Neural cell (in vitro differentiated cells): ENCODE measurements around the gene CLSTN2. TPM values are rescaled to one million over a fixed set of nuclear protein-coding genes. Genes with fewer than 3 reads are reported as not detected.

Source experiments
- H2AFZ ChIP-seq: fragments of 200-600, 300-800 bp; sonication (generic), shearing (Covaris generic); 2 replicates; pipeline ENCODE4 v1.6.0; 2014; ENCODE audit warnings: low read depth, mild to moderate bottlenecking, antibody characterized with exemption, low read length, moderate library complexity
- H3F3A ChIP-seq: fragments of 200-600 bp; shearing (Covaris generic); 2 replicates; pipeline ENCODE4 v1.6.1; 2016; ENCODE audit warnings: mild to moderate bottlenecking, moderate library complexity, mixed read lengths, antibody characterized with exemption, low read length; ENCODE audit not compliant: insufficient read depth, poor library complexity, severe bottlenecking
- H3K27ac ChIP-seq: fragments of 200-600, 300-800 bp; sonication (generic), shearing (Covaris generic); 2 replicates; pipeline ENCODE4 v1.5.1; 2014; ENCODE audit warnings: mild to moderate bottlenecking, low read length, moderate library complexity
- H3K27me3 ChIP-seq: fragments of 300-800, 200-600 bp; sonication (generic), shearing (Covaris generic); 2 replicates; pipeline ENCODE4 v1.6.0; 2014; ENCODE audit warnings: mild to moderate bottlenecking, low read depth, low read length, moderate library complexity; ENCODE audit not compliant: insufficient read depth
- H3K36me3 ChIP-seq: fragments of 300-800, 200-600 bp; sonication (generic), shearing (Covaris generic); 2 replicates; pipeline ENCODE4 v1.5.1; 2014; ENCODE audit warnings: mild to moderate bottlenecking, antibody characterized with exemption, low read length, moderate library complexity; ENCODE audit not compliant: insufficient read depth
- H3K4me2 ChIP-seq: fragments of 300-800, 200-600 bp; sonication (generic), shearing (Covaris generic); 2 replicates; pipeline ENCODE4 v1.6.0; 2014; ENCODE audit warnings: mild to moderate bottlenecking, low read length
- H3K4me3 ChIP-seq: fragments of 300-800, 200-600 bp; sonication (generic), shearing (Covaris generic); 2 replicates; pipeline ENCODE4 v1.5.1; 2014; ENCODE audit warnings: mild to moderate bottlenecking, low read length, moderate library complexity
- H3K79me2 ChIP-seq: fragments of 200-600 bp; shearing (Covaris generic); replicated peaks from 2 replicates; pipeline ENCODE4 v1.6.0; 2014; ENCODE audit warnings: mild to moderate bottlenecking, low read length, moderate library complexity; ENCODE audit not compliant: insufficient read depth
- H3K9ac ChIP-seq: fragments of 300-800, 200-600 bp; sonication (generic), shearing (Covaris generic); 2 replicates; pipeline ENCODE4 v1.6.1; 2016; ENCODE audit warnings: mild to moderate bottlenecking, low read length, mixed read lengths
- H3K9me2 ChIP-seq: fragments of 200-600 bp; shearing (Covaris generic); 2 replicates; pipeline ENCODE4 v1.6.1; 2016; ENCODE audit warnings: mild to moderate bottlenecking, low read length, mixed read lengths; ENCODE audit not compliant: insufficient read depth
- H3K9me3 ChIP-seq: fragments of 200-600, 300-800 bp; sonication (generic), shearing (Covaris generic); 2 replicates; pipeline ENCODE4 v1.6.1; 2016; ENCODE audit warnings: mild to moderate bottlenecking, mixed run types, low read length, moderate library complexity, mixed read lengths
- H4K20me1 ChIP-seq: fragments of 200-600 bp; shearing (Covaris generic); 2 replicates; pipeline ENCODE4 v1.6.1; 2016; ENCODE audit warnings: mild to moderate bottlenecking, mixed run types; ENCODE audit not compliant: insufficient read depth
- CTCF ChIP-seq: fragments of 450-650 bp; IDR thresholded peaks from 2 replicates; pipeline ENCODE4 v1.5.1; 2014; ENCODE audit warnings: antibody characterized with exemption, mild to moderate bottlenecking, moderate library complexity; ENCODE audit not compliant: poor library complexity, severe bottlenecking
- EP300 ChIP-seq: fragments of 450-650 bp; conservative IDR thresholded peaks from 2 replicates; pipeline ENCODE4 v1.6.1; 2014; ENCODE audit warnings: antibody characterized with exemption, mild to moderate bottlenecking, moderate library complexity; ENCODE audit not compliant: poor library complexity, severe bottlenecking
- EZH2 ChIP-seq: fragments of 200-600, 300-800 bp; shearing (Covaris generic), sonication (generic); IDR thresholded peaks from 2 replicates; pipeline ENCODE4 v1.6.1; 2014; ENCODE audit warnings: antibody characterized with exemption, low read length, borderline replicate concordance, mild to moderate bottlenecking; ENCODE audit not compliant: insufficient read depth, poor library complexity, severe bottlenecking
- MXI1 ChIP-seq: fragments of 450-650 bp; conservative IDR thresholded peaks from 2 replicates; pipeline ENCODE4 v1.6.1; 2014; ENCODE audit warnings: antibody characterized with exemption, mild to moderate bottlenecking; ENCODE audit not compliant: poor library complexity, severe bottlenecking
- POLR2AphosphoS5 ChIP-seq: IDR thresholded peaks from 2 replicates; pipeline ENCODE4 v1.6.1; 2012
- RAD21 ChIP-seq: fragments of 450-650 bp; conservative IDR thresholded peaks from 2 replicates; pipeline ENCODE4 v1.6.1; 2014; ENCODE audit warnings: antibody characterized with exemption, mild to moderate bottlenecking, moderate library complexity
- REST ChIP-seq: IDR thresholded peaks from 2 replicates; pipeline ENCODE4 v1.6.1; 2012; ENCODE audit warnings: borderline replicate concordance
- SMC3 ChIP-seq: fragments of 450-650 bp; conservative IDR thresholded peaks from 2 replicates; pipeline ENCODE4 v1.6.1; 2014; ENCODE audit warnings: antibody characterized with exemption, mild to moderate bottlenecking, moderate library complexity; ENCODE audit not compliant: poor library complexity
- TAF1 ChIP-seq: IDR thresholded peaks from 2 replicates; pipeline ENCODE4 v1.6.1; 2012; ENCODE audit warnings: low read depth
- polyA plus RNA-seq: library from polyadenylated mRNA; depleted of rRNA; stranded (reverse); fragments of >200 nt; gene quantifications from 2 replicates; pipeline ENCODE4 v1.2.3, GENCODE V29; 2014

The CLSTN2 gene
- polyA plus RNA-seq, 1 donor from 2014 or later = 10.7 TPM

DNA sequence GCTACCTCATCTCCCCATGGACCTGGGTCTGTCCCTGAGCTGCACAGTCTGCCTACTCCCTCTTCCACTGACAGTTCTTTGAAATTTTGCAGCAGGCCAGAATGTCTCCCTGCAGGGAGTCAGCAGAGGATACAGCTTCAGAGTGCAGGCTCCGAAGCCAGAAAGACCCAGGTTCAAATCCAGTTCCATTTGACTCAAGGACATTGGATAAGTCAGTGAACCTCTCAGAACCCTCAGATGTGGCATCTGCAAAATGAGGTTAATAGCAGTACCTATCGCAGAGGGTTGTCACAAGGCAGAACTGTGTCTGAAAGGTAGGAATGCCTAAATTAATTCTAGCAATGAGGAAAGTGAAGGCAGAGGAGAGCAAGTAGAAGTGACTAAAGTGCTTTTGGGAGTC lies 498.4 kb downstream of the CLSTN2 start:
- no peak overlapping the region for H2AFZ ChIP-seq
- no peak overlapping the region for H3K27ac ChIP-seq
- no peaks in the 10 kb centered on the region for H4K20me1 ChIP-seq
- H3K27me3 ChIP-seq = no peaks in the 10 kb centered on the region
- H3K4me3 ChIP-seq = no peak overlapping the region
- peaks cover 6% of the 10 kb centered on the region for H3F3A ChIP-seq
- H3K9me3 ChIP-seq = no peaks in the 10 kb centered on the region
- H3K4me2 ChIP-seq = no peak overlapping the region
- no peak overlapping the region for H3K9ac ChIP-seq
- no peaks in the 10 kb centered on the region for H3K79me2 ChIP-seq
- no peaks in the 10 kb centered on the region for H3K36me3 ChIP-seq
- no peaks in the 10 kb centered on the region for H3K9me2 ChIP-seq
- TF ChIP-seq EP300 = no peak
- no peak for TF ChIP-seq RAD21
- TF ChIP-seq EZH2 = no peak
- TF ChIP-seq TAF1 = no peak

- Histone ChIP-seq H3K79me2 (no peaks in the 10 kb centered on the region), H3K27ac (no peak overlapping the region), H3K9me2 (no peaks in the 10 kb centered on the region), H3K4me3 (no peak overlapping the region), H3K9ac (no peak overlapping the region), H3F3A (peaks cover 6% of the 10 kb centered on the region), H2AFZ (no peak overlapping the region), H3K9me3 (no peaks in the 10 kb centered on the region), H3K27me3 (no peaks in the 10 kb centered on the region), H3K4me2 (no peak overlapping the region), H4K20me1 (no peaks in the 10 kb centered on the region), H3K36me3 (no peaks in the 10 kb centered on the region)
- TF ChIP-seq TAF1 (no peak), REST (no peak), RAD21 (no peak), POLR2AphosphoS5 (no peak), MXI1 (no peak), SMC3 (no peak), EZH2 (no peak), CTCF (no peak), EP300 (no peak)
These were observed 499.4 kb downstream of the CLSTN2 start for GRCh38 chr3:140434261-140434905.
